Activated T-helper 2 cell treated with anti-CD3 and anti-CD28 coated beads, Interferon-gamma antibody, Interleukin-2, Interleukin-4, amounts not matched to agents 10 μg/mL and 5 μg/mL and 100 μg/mL, durations not matched to agents 14 hours and 24 hours and 36 hours (primary cell): ENCODE measurements around the gene CALY. TPM values are rescaled to one million over a fixed set of nuclear protein-coding genes. Genes with fewer than 3 reads are reported as not detected.
"Not testable (repeated sequence)": the region's sequence is repeated elsewhere in the genome, so short reads cannot be mapped to it uniquely, and the experiment has no call there.

Source experiments
- DNase-seq: peaks from one replicate; pipeline ENCODE4 v3.0.0; 2021; ENCODE audit warnings: low spot score
- H3K27ac Mint-ChIP-seq: one replicate; pipeline ENCODE4 v1.8.0; 2021; ENCODE audit warnings: mixed read lengths
- H3K27me3 Mint-ChIP-seq: one replicate; pipeline ENCODE4 v1.8.0; 2021; ENCODE audit warnings: low read depth, mixed read lengths
- H3K36me3 Mint-ChIP-seq: one replicate; pipeline ENCODE4 v1.8.0; 2021; ENCODE audit warnings: low read depth, mixed read lengths
- H3K4me1 Mint-ChIP-seq: one replicate; pipeline ENCODE4 v1.8.0; 2021; ENCODE audit warnings: low read depth, mixed read lengths
- H3K4me3 Mint-ChIP-seq: one replicate; pipeline ENCODE4 v1.8.0; 2021; ENCODE audit warnings: low read depth, mild to moderate bottlenecking, moderate library complexity, mixed read lengths
- H3K9me3 Mint-ChIP-seq: one replicate; pipeline ENCODE4 v1.8.0; 2021; ENCODE audit warnings: mixed read lengths
- intact Hi-C: fragments of 100-400 bp; cut with micrococcal nuclease; formaldehyde crosslinking; loops from one replicate; pipeline ENCODE4 v1.15.1; 2023
- total RNA-seq: library from RNA; stranded (reverse); gene quantifications from 2 replicates; pipeline ENCODE4 v1.2.3, GENCODE V29; 2022

The CALY gene, protein sequence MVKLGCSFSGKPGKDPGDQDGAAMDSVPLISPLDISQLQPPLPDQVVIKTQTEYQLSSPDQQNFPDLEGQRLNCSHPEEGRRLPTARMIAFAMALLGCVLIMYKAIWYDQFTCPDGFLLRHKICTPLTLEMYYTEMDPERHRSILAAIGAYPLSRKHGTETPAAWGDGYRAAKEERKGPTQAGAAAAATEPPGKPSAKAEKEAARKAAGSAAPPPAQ
- total RNA-seq: not detected in 2 replicates

DNA sequence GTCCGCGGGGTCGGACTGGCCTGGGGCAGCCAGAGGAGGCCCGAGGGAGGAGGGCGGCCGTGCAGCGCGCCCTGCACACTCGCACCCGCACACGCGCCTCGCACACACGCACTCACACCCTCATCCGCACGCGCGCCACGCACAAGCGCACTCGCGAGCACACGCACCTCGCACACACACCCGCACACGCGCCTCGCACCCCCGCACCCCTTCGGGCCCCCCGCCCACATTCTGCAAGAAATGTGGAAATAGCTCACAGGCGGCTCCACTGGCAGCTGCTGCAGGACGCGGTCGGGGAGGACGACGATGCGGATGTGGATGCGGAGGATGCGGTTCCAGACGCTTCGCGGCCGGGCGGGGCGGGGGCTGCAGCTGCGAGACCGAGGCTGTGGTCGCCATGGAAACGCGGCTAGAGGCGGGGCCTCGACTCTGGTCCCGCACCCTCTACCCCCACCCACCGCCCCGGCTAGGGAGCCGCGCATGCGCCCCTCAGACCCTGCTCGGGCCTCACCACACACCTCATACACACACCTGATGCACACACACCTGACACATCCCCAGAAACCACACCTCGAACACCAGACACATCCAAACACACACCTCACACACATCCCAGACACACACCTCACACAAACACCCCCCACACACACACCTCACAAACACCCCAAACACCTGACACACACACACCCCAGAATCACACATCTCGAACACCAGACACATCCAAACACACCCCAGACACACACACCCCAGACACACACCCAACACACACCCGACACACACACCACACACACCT lies at the start of gene CALY:
Gene CALY (minus strand): TSS at position 320 of the 793 bp plus-strand sequence. CDS start 7,907 bp downstream, outside the sequence.
- H3K36me3 Mint-ChIP-seq: no peaks in the 10 kb centered on the region
- H3K27me3 Mint-ChIP-seq: peaks cover 25% of the 10 kb centered on the region
- H3K4me3 Mint-ChIP-seq: peak within 1 kb of the TSS; percentile 49
- peak; percentile 76 for DNase-seq
- no peak within 1 kb of the TSS for H3K27ac Mint-ChIP-seq
- peaks cover 2% of the 10 kb centered on the region for H3K4me1 Mint-ChIP-seq
- intact Hi-C loops: no loop called here
- no peaks in the 10 kb centered on the region for H3K9me3 Mint-ChIP-seq

DNA sequence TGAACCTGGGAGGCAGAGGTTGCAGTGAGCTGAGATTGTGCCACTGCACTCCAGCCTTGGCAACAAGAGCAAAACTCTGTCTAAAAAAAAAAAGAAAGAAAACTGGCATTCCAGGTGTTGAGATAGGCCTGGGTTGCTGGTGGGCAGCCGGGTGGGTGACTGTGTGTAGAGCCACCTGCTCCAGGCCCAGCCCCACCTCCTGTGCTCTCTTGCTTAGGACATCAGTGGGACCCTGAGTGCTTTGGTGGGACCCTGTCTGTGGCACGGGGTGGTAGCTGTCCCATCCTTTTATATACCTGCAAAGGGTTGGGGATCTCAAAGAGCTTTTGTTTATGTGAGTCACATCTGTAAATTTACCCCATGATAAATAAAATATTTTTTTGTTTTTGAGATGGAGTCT lies 48.5 kb upstream of the CALY start:
- DNase-seq: no peak
- Mint-ChIP-seq H3K27ac (no peak overlapping the region), H3K9me3 (no peaks in the 10 kb centered on the region), H3K27me3 (no peaks in the 10 kb centered on the region), H3K4me1 (peaks cover 24% of the 10 kb centered on the region), H3K4me3 (no peak overlapping the region), H3K36me3 (peaks cover 12% of the 10 kb centered on the region)
- intact Hi-C loops: no loop called here

DNA sequence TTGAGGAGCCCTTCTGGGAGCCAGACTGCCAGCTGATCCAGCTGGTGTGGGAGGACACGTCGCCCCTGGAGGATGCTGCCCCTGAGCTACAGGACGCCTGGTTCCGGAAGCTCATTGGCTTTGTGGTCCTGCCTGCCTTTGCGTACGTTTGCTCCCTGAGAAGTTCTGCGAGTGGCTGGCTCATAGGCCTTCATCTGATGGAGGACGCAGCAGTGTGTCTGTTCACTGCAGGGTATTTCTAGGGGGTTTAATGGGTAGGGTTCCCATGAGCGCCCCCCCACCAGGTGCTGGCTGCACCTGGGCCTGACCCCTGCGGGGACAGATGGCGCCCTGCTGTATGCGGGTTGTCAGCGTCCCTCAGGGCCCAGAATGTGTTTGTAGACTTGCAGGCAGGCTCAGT lies 47.4 kb upstream of the CALY start:
- intact Hi-C loops: no loop called here
- no peak for DNase-seq
- no peak overlapping the region for H3K4me3 Mint-ChIP-seq
- peaks cover 12% of the 10 kb centered on the region for H3K36me3 Mint-ChIP-seq
- H3K4me1 Mint-ChIP-seq: peaks cover 16% of the 10 kb centered on the region
- no peaks in the 10 kb centered on the region for H3K27me3 Mint-ChIP-seq
- no peaks in the 10 kb centered on the region for H3K9me3 Mint-ChIP-seq
- no peak overlapping the region for H3K27ac Mint-ChIP-seq

DNA sequence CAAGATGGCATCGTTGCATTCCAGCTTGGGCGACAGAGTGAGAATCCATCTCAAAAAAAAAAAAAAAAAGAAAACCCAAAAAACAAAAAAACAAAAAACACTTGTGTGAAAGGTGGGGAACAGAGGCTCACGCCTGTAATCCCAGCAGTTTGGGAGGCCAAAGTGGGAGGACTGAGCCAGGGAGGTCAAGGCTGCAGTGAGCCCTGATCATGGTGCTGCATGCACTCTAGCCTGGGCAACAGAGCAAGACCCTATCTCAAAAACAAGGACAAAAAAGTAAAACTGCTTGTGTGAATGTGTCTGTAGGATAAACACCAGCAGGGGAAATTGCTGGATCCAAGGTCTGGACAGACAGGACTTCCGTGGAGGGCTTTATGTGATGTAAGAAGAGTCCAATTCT lies 46.9 kb upstream of the CALY start:
- H3K27ac Mint-ChIP-seq: no peak overlapping the region
- intact Hi-C loops: no loop called here
- H3K27me3 Mint-ChIP-seq: no peaks in the 10 kb centered on the region
- H3K4me3 Mint-ChIP-seq: no peak overlapping the region
- H3K36me3 Mint-ChIP-seq: peaks cover 12% of the 10 kb centered on the region
- H3K4me1 Mint-ChIP-seq: peaks cover 11% of the 10 kb centered on the region
- no peaks in the 10 kb centered on the region for H3K9me3 Mint-ChIP-seq
- no peak for DNase-seq

DNA sequence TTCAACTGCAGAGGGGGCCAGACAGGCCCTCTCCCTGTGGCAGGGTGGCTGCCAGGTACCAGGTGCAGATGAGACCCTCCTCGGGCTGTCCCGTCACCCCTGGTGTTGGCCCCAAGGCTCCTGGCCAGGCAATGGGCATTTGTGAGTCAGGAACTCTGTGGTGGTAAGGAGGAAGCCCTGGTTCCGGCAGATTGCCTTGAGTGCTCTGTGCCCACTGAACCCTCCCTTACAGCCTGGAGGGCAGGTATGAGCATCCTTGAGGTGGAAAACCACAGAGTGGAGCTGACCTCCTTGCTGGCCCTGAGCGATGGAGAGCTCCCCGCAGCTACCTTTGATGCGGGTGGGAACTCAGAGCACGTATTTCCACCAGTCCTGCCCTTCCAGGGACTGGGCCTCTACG lies 44.3 kb upstream of the CALY start:
- H3K27ac Mint-ChIP-seq: no peak overlapping the region
- no peak overlapping the region for H3K4me3 Mint-ChIP-seq
- no peaks in the 10 kb centered on the region for H3K9me3 Mint-ChIP-seq
- H3K36me3 Mint-ChIP-seq: peaks cover 8% of the 10 kb centered on the region
- peaks cover 6% of the 10 kb centered on the region for H3K4me1 Mint-ChIP-seq
- peaks cover 2% of the 10 kb centered on the region for H3K27me3 Mint-ChIP-seq
- intact Hi-C loops: no loop called here
- DNase-seq: no peak

DNA sequence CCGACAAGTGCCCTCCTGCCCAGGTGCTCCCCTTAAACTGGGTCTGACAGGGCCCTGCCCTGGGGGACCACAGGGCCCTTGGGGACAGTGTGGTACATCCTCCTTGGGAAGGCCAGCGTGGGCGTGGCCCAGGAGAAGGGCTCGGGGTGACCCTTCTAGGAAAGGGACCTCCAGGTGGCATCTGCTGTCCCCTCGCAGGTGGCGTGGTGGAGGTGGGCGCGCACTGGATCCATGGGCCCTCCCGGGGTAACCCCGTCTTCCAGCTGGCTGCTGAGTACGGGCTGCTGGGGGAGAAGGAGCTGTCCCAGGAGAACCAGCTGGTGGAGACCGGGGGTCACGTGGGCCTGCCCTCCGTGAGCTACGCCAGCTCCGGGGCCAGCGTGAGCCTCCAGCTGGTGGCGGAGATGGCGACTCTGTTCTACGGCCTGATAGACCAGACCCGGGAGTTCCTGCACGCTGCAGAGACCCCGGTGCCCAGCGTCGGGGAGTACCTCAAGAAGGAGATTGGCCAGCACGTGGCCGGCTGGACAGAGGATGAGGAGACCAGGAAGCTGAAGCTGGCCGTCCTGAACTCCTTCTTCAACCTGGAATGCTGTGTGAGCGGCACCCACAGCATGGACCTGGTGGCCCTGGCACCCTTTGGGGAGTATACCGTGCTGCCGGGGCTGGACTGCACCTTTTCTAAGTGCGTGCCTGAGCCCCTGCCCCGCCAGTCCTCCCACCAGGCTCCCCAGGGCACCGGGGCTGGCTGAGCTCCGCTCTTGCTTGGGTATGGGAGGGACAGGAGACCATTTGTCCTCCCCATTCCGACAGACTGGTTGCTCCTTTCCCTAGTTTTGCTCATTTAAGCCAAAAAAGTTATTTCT lies 43.3 kb upstream of the CALY start:
- Mint-ChIP-seq H3K36me3 (peaks cover 8% of the 10 kb centered on the region), H3K4me1 (peaks cover 6% of the 10 kb centered on the region), H3K27me3 (peaks cover 5% of the 10 kb centered on the region), H3K9me3 (no peaks in the 10 kb centered on the region), H3K4me3 (peak overlapping the region; percentile 70), H3K27ac (no peak overlapping the region)
- no peak for DNase-seq
- intact Hi-C loops: loop anchor here (2.0 to 5.0 kb wide), 2 partner anchors 71 to 843 kb away; partner anchors contain the start of genes INPP5A, TUBGCP2 and ZNF511

DNA sequence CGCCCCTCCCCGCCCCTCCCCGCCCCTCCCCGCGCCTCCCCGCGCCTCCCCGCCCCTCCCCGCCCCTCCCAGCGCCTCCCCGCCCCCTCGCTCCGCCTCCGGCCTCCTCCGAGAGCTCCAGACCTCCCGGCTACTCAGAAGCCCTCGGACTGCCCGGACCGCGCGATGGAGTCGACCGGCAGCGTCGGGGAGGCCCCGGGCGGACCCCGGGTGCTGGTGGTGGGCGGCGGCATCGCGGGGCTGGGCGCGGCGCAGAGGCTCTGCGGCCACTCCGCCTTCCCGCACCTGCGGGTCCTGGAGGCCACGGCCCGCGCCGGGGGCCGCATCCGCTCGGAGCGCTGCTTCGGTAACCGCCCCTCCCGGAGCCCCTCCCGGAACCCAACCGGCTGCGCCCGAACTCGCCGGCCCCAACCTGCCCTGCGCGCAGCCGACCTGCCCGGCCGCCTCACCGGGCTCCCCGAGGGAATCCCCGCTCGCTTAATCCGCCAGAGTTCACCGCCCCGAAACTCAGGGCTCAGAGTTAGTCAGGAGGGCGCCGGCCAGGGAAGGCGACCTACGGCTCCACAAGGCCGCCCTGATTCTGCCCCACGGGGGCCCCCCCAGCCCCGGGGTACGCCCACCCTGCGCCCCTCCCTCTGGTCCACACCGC lies 42.6 kb upstream of the CALY start, which contains the start of gene PAOX:
Gene PAOX (plus strand): TSS at position 111 of the 649 bp plus-strand sequence. CDS start 55 bp downstream, at position 166.
- Mint-ChIP-seq H3K4me1 (peaks cover 6% of the 10 kb centered on the region), H3K4me3 (peak within 1 kb of the TSS; percentile 70), H3K9me3 (no peaks in the 10 kb centered on the region), H3K27ac (no peak within 1 kb of the TSS), H3K27me3 (peaks cover 5% of the 10 kb centered on the region), H3K36me3 (peaks cover 8% of the 10 kb centered on the region)
- DNase-seq: peak; percentile 59
- intact Hi-C loops: loop anchor here (2.0 to 5.0 kb wide), 2 partner anchors 70 to 842 kb away; partner anchors contain the start of genes INPP5A, TUBGCP2 and ZNF511

DNA sequence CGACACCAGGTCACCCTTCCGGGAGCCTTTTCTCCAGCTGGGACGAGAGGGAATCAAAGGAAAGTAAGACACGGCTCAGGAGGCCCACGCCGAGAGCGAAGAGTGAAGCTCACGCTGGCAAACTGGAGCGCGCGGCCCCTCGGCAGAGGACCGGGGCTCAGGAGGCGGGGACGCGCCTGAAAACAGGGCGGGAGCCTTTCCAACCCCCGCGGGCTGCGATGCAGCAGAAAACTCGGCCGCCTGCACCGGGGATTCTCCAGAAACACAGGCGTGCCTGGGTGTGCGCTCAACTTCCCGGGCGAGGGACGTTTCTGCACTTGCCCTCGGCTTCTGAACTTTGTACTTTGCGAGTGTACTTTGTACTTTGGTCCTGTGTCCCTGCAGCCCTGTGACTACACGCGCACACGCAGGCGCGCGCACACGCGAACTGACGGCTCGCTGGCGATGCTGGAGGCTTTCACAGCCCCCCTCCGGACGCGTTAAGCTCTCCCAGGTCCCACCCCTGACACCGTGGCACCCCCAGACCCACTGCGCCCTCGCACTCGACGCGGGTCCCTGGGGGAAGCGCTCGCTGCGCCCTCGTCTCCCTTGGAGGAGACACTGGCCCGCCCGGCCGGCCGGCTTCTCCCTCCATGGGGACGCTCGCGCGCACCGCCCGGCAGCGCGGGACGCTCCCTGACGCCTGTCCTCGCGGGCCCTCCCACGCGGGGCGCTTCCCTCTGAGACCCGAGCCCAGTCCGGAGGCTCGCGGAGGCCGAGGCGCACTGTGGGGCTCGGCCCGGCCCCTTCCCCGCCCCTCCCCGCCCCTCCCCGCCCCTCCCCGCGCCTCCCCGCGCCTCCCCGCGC lies 41.8 kb upstream of the CALY start:
- intact Hi-C loops: loop anchor here (1.0 to 5.0 kb wide), 4 partner anchors 12 to 841 kb away; partner anchors contain the start of genes INPP5A, TUBGCP2 and ZNF511
- H3K4me3 Mint-ChIP-seq: peak overlapping the region; percentile 69
- H3K9me3 Mint-ChIP-seq: no peaks in the 10 kb centered on the region
- peaks cover 8% of the 10 kb centered on the region for H3K36me3 Mint-ChIP-seq
- H3K27ac Mint-ChIP-seq: no peak overlapping the region
- H3K4me1 Mint-ChIP-seq: peaks cover 9% of the 10 kb centered on the region
- peaks cover 5% of the 10 kb centered on the region for H3K27me3 Mint-ChIP-seq
- peak; percentile 58 for DNase-seq

DNA sequence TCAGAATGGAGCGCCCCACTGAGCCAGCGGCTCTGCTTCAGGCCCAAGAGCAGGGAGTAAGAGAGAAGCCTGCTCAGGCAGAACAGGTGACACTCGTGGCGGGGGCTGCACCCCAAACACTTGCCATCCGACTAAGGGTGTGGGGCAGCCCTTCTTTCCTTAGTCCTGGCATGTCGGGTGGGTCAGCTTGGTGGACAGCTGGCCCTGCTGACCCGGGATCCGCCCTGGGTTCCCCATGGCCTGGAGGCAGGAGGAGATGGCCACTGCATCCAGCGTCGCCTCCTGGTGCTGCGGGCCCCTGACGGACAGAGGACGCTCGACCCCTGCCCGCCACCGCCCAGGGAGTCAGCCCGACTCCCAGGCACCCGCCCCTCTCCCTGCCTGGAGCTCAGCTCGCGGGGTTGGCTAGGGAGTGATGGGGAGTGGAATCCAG lies 41.1 kb upstream of the CALY start:
- Mint-ChIP-seq H3K27ac (no peak overlapping the region), H3K36me3 (peaks cover 8% of the 10 kb centered on the region), H3K4me1 (peaks cover 10% of the 10 kb centered on the region), H3K27me3 (peaks cover 5% of the 10 kb centered on the region), H3K9me3 (no peaks in the 10 kb centered on the region), H3K4me3 (peak overlapping the region; percentile 69)
- intact Hi-C loops: loop anchor here (1.0 to 5.0 kb wide), 4 partner anchors 12 to 841 kb away; partner anchors contain the start of genes INPP5A, TUBGCP2 and ZNF511
- DNase-seq: no peak

DNA sequence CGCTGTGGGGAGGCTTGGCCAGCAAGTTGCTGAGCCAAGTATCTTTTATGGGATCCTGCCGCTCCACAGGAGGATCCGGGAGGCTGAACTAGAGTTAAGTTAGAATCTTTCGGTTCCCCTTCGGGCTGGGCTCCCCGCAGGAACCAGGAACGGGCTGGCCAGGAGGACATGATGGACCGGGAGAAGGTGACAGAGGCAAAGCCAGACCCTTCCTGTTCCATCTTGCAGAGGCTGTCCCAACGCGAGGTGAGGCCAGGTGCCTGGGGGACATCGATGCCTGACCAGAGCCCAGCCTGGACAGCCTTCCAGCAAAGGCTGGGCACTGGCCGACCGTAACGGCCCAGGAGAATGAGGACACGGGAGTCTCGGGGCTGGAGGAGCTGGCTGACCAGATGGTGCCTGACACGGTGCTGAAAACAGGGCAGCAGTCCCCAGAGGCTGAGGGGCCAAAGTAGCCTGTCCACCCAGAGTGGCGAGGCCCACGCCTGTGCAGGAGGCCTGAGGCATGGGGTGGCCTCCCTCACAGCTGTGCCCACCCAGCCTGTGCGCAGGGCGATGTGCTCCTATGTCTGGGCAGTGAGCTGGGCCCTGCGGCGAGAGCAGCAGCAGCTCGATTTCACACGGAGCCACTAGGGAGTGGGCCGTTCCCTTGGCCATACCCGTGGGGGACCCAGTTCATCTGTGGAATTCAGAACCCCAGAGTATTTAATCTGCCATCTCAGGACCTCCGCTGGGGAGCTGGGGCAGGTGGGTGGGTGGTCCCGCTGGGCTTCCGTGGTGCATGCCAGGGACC lies 40.5 kb upstream of the CALY start:
- Mint-ChIP-seq H3K27me3 (peaks cover 5% of the 10 kb centered on the region), H3K36me3 (peaks cover 4% of the 10 kb centered on the region), H3K4me3 (peak overlapping the region; percentile 35), H3K4me1 (peaks cover 8% of the 10 kb centered on the region), H3K27ac (no peak overlapping the region), H3K9me3 (no peaks in the 10 kb centered on the region)
- intact Hi-C loops: loop anchor here (5.0 kb wide), 1 partner anchor 840 kb away; the partner anchor contains the start of gene INPP5A
- DNase-seq: no peak

DNA sequence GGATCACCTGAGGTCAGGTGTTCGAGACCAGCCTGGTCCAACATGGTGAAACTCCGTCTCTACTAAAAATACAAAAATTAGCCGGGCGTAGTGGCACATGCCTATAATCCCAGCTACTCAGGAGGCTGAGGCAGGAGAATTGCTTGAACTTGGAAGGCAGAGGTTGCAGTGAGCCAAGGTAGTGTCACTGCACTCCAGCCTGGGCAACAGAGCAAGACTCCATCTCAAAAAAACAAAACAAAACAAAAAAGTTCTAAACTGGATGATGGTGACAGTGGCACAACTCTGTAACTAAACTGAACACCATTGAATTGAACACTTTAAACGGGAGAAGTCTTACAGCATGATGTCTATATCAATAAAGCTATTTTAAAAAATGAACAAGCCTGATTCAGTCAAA lies 39.5 kb upstream of the CALY start:
- DNase-seq, H3K36me3 Mint-ChIP-seq, H3K4me1 Mint-ChIP-seq, H3K9me3 Mint-ChIP-seq, H3K4me3 Mint-ChIP-seq, H3K27ac Mint-ChIP-seq, H3K27me3 Mint-ChIP-seq: not testable (repeated sequence)
- intact Hi-C loops: loop anchor here (5.0 kb wide), 1 partner anchor 839 kb away; the partner anchor contains the start of gene INPP5A
